C4-2B (cell line): ENCODE measurements around the gene HNRNPH2.

Experiments used
- ZFX ChIP-seq: fragments of 450-650 bp; IDR thresholded peaks from 2 replicates; pipeline ENCODE4 v1.6.1; 2017
- TF ChIP-seq, protein P1 (sequence below): fragments of 450-650 bp; conservative IDR thresholded peaks from 2 replicates; pipeline ENCODE4 v1.5.1; 2017; ENCODE audit warnings: mild to moderate bottlenecking

DNA sequence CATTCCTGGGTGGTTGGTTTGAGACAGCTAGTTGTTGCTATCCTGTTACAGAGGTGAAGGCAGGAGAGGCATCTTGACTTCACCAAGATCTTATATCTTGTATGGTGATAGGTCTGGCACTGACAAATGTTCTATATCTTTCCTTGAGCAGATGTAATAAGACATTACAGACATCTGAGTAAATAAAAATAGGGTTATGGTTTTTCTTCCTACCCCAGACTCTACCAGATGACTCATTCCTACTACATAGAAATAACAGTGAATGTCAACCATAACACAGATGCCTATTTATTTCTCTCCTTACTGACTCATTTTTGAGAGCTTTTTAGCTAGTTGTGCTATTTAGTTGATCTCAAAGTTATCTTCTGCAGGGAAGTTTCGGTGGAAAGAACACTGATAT is 21.9 kb downstream of the HNRNPH2 start:
- TF ChIP-seq ZFX: no peak
- TF ChIP-seq, protein P1, sequence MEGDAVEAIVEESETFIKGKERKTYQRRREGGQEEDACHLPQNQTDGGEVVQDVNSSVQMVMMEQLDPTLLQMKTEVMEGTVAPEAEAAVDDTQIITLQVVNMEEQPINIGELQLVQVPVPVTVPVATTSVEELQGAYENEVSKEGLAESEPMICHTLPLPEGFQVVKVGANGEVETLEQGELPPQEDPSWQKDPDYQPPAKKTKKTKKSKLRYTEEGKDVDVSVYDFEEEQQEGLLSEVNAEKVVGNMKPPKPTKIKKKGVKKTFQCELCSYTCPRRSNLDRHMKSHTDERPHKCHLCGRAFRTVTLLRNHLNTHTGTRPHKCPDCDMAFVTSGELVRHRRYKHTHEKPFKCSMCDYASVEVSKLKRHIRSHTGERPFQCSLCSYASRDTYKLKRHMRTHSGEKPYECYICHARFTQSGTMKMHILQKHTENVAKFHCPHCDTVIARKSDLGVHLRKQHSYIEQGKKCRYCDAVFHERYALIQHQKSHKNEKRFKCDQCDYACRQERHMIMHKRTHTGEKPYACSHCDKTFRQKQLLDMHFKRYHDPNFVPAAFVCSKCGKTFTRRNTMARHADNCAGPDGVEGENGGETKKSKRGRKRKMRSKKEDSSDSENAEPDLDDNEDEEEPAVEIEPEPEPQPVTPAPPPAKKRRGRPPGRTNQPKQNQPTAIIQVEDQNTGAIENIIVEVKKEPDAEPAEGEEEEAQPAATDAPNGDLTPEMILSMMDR: no peak
